ENCODE measurements around the gene RPN2. TPM values are rescaled to one million over a fixed set of nuclear protein-coding genes. Genes with fewer than 3 reads are reported as not detected.
A peak's percentile ranks its signal among the peaks of the same experiment; 100 is the strongest.

The RPN2 gene
- total RNA-seq, 1 experiment from 2014 or later, result 222 TPM

- ChIA-PET CTCF (no interaction called here), POLR2A (ENCODE audit: low non-redundant PET) (no interaction called here)
- Histone ChIP-seq H3K27ac (ENCODE audit: low read depth, low read length, poor library complexity, severe bottlenecking) (no peak overlapping the region), H3K4me3 (ENCODE audit: low read depth, low read length, poor library complexity, severe bottlenecking) (no peak overlapping the region), H3K27me3 (replicated peaks; ENCODE audit: insufficient read depth, low read depth, low read length, poor library complexity) (no peaks in the 10 kb centered on the region), H3K36me3 (ENCODE audit: insufficient read depth, low read length, poor library complexity, severe bottlenecking) (peaks cover 58% of the 10 kb centered on the region), H3K9me3 (ENCODE audit: low read depth, low read length, poor library complexity, severe bottlenecking) (no peaks in the 10 kb centered on the region), H3K4me1 (ENCODE audit: insufficient read depth, low read length, poor library complexity, severe bottlenecking) (no peaks in the 10 kb centered on the region)
- DNase-seq (ENCODE audit: low spot score), result no peak
- intact Hi-C loops (cut with micrococcal nuclease; ENCODE audit: unreplicated experiment), result no loop called here
- TF ChIP-seq CTCF (conservative IDR thresholded peaks at IDR 0.05; ENCODE audit: low read depth, low read length), result no peak
- no peak for TF ChIP-seq EZH2 (IDR thresholded peaks at IDR 0.05; ENCODE audit: borderline replicate concordance, low read depth, low read length, poor library complexity, severe bottlenecking)
- TSS peak; percentile 1 for BruUV-seq (replicated peaks)
Observed at GRCh38 chr20:37219751-37220668, 40.9 kb downstream of the RPN2 start.

DNA sequence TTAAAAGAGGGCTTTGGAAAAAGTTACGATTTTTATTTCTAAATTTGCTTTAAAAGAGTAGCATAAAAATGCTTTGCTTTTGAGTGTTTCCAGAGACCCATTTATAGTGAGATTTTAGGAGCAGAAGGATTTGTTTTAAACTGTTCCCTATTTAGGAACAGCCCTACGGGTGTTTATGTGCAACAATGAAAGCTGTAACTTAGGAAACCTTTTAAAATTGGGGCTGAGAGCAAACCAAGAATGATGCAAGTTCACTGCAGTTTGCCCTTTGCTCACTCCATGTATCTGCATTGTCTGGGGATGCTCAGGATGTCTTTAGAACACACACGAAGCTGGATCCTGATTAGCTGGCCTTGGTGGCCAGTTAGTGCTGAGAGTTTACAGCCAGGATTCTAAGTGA, 41.6 kb downstream of the RPN2 start:
- peaks cover 58% of the 10 kb centered on the region for H3K36me3 ChIP-seq (ENCODE audit: insufficient read depth, low read length, poor library complexity, severe bottlenecking)
- intact Hi-C loops (cut with micrococcal nuclease; ENCODE audit: unreplicated experiment), result no loop called here
- ChIA-PET POLR2A (ENCODE audit: low non-redundant PET) (no interaction called here), CTCF (no interaction called here)
- TF ChIP-seq EZH2 (IDR thresholded peaks at IDR 0.05; ENCODE audit: borderline replicate concordance, low read depth, low read length, poor library complexity, severe bottlenecking) (no peak), CTCF (conservative IDR thresholded peaks at IDR 0.05; ENCODE audit: low read depth, low read length) (no peak)
- no peaks in the 10 kb centered on the region for H3K27me3 ChIP-seq (replicated peaks; ENCODE audit: insufficient read depth, low read depth, low read length, poor library complexity)
- H3K9me3 ChIP-seq (ENCODE audit: low read depth, low read length, poor library complexity, severe bottlenecking), result no peaks in the 10 kb centered on the region
- no peaks in the 10 kb centered on the region for H3K4me1 ChIP-seq (ENCODE audit: insufficient read depth, low read length, poor library complexity, severe bottlenecking)
- H3K27ac ChIP-seq (ENCODE audit: low read depth, low read length, poor library complexity, severe bottlenecking), result no peak overlapping the region
- no TSS peak for BruUV-seq (replicated peaks)
- DNase-seq (ENCODE audit: low spot score), result no peak
- no peak overlapping the region for H3K4me3 ChIP-seq (ENCODE audit: low read depth, low read length, poor library complexity, severe bottlenecking)

DNA sequence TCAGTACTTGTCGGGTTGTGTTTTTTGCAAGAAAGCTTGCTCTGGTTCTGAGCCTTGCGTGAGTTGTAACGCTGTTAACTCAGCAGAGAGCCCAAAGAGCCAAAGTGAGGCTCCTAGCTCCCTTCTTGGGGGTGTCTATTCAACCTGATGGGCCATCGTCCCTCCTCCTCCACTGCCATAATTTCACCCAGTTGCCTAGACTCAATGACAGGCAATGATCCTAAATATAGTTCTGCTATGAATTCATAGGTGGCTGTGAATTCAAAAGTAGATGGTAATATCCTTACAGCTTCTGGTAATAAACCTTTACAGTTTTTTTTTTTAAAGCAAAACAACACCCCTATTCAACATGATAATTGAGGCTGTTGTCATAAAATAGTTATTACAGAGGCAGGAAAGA, 43.0 kb downstream of the RPN2 start:
- no TSS peak for BruUV-seq (replicated peaks)
- Histone ChIP-seq H3K4me3 (ENCODE audit: low read depth, low read length, poor library complexity, severe bottlenecking) (no peak overlapping the region), H3K27ac (ENCODE audit: low read depth, low read length, poor library complexity, severe bottlenecking) (no peak overlapping the region), H3K36me3 (ENCODE audit: insufficient read depth, low read length, poor library complexity, severe bottlenecking) (peaks cover 61% of the 10 kb centered on the region), H3K27me3 (replicated peaks; ENCODE audit: insufficient read depth, low read depth, low read length, poor library complexity) (no peaks in the 10 kb centered on the region), H3K4me1 (ENCODE audit: insufficient read depth, low read length, poor library complexity, severe bottlenecking) (no peaks in the 10 kb centered on the region), H3K9me3 (ENCODE audit: low read depth, low read length, poor library complexity, severe bottlenecking) (no peaks in the 10 kb centered on the region)
- intact Hi-C loops (cut with micrococcal nuclease; ENCODE audit: unreplicated experiment), result no loop called here
- ChIA-PET POLR2A (ENCODE audit: low non-redundant PET) (no interaction called here), CTCF (no interaction called here)
- no peak for DNase-seq (ENCODE audit: low spot score)
- TF ChIP-seq EZH2 (IDR thresholded peaks at IDR 0.05; ENCODE audit: borderline replicate concordance, low read depth, low read length, poor library complexity, severe bottlenecking), result no peak
- TF ChIP-seq CTCF (conservative IDR thresholded peaks at IDR 0.05; ENCODE audit: low read depth, low read length), result no peak
